Vagina (tissue), 2 donors: ENCODE measurements around the gene NTM.

Source experiments
- POLR2A ChIP-seq, 2 donors: fragments of 450-650 bp; IDR thresholded peaks; one replicate each; pipeline ENCODE4 v1.6.1; 2017; ENCODE audit warnings: antibody characterized with exemption in 2 of 2, mild to moderate bottlenecking in 2 of 2, moderate library complexity in 2 of 2
- TF ChIP-seq, protein P1 (sequence below), 3 experiments: fragments of 450-650 bp in 2 of 3; fragments of 200-600 bp in 1 of 3; sonication (generic) in 1 of 3; IDR thresholded peaks; one replicate each; pipeline ENCODE4 v1.5.1; 2017 to 2019; ENCODE audit warnings: antibody characterized with exemption in 3 of 3, mild to moderate bottlenecking in 2 of 3, moderate library complexity in 2 of 3

- TF ChIP-seq, protein P1, sequence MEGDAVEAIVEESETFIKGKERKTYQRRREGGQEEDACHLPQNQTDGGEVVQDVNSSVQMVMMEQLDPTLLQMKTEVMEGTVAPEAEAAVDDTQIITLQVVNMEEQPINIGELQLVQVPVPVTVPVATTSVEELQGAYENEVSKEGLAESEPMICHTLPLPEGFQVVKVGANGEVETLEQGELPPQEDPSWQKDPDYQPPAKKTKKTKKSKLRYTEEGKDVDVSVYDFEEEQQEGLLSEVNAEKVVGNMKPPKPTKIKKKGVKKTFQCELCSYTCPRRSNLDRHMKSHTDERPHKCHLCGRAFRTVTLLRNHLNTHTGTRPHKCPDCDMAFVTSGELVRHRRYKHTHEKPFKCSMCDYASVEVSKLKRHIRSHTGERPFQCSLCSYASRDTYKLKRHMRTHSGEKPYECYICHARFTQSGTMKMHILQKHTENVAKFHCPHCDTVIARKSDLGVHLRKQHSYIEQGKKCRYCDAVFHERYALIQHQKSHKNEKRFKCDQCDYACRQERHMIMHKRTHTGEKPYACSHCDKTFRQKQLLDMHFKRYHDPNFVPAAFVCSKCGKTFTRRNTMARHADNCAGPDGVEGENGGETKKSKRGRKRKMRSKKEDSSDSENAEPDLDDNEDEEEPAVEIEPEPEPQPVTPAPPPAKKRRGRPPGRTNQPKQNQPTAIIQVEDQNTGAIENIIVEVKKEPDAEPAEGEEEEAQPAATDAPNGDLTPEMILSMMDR (IDR thresholded peaks at IDR 0.05), result no peak
- TF ChIP-seq POLR2A (IDR thresholded peaks at IDR 0.05), result no peak
Measured at GRCh38 chr11:131947511-131947910, 577.1 kb downstream of the NTM start.
